Glutamatergic neuron (in vitro differentiated cells): ENCODE results near the gene ERI2. TPM values are rescaled to one million over a fixed set of nuclear protein-coding genes. Genes with fewer than 3 reads are reported as not detected.

Experiments
- DNase-seq: peaks from one replicate; pipeline ENCODE4 v3.0.0; 2022
- H3K27ac Mint-ChIP-seq: one replicate; pipeline ENCODE4 v1.8.0; 2020; ENCODE audit warnings: mild to moderate bottlenecking, mixed read lengths, inconsistent platforms; ENCODE audit not compliant: unreplicated experiment
- H3K27me3 Mint-ChIP-seq: one replicate; pipeline ENCODE4 v1.8.0; 2020; ENCODE audit warnings: mild to moderate bottlenecking, moderate library complexity, mixed read lengths, inconsistent platforms; ENCODE audit not compliant: unreplicated experiment
- H3K36me3 Mint-ChIP-seq: one replicate; pipeline ENCODE4 v1.8.0; 2020; ENCODE audit warnings: mild to moderate bottlenecking, mixed read lengths, inconsistent platforms; ENCODE audit not compliant: unreplicated experiment
- H3K4me1 Mint-ChIP-seq: one replicate; pipeline ENCODE4 v1.8.0; 2020; ENCODE audit warnings: mild to moderate bottlenecking, low read depth, mixed read lengths, inconsistent platforms; ENCODE audit not compliant: unreplicated experiment
- H3K4me3 Mint-ChIP-seq: one replicate; pipeline ENCODE4 v1.8.0; 2020; ENCODE audit warnings: mild to moderate bottlenecking, mixed read lengths, inconsistent platforms; ENCODE audit not compliant: unreplicated experiment
- H3K9me3 Mint-ChIP-seq: one replicate; pipeline ENCODE4 v1.8.0; 2020; ENCODE audit warnings: mild to moderate bottlenecking, moderate library complexity, mixed read lengths, inconsistent platforms; ENCODE audit not compliant: unreplicated experiment
- total RNA-seq: library from RNA; stranded (reverse); fragmentation: NEBNext Ultra II Directional; extraction: Animal tissue kit (Norgen Biotek cat#: 25700); gene quantifications from one replicate; pipeline ENCODE4 v1.2.1, GENCODE V29; 2021; ENCODE audit not compliant: unreplicated experiment
- TF ChIP-seq, protein P1 (sequence below): fragments of 200-600 bp; sonication (generic); IDR thresholded peaks from one replicate; pipeline ENCODE4 v1.5.0; 2021; ENCODE audit not compliant: partially characterized antibody, unreplicated experiment

The ERI2 gene
- total RNA-seq, 1 donor from 2014 or later, result 14.2 TPM

GRCh38 chr16:20755238-20755637 lies 51.0 kb downstream of the ERI2 start:
- H3K9me3 Mint-ChIP-seq, result no peaks in the 10 kb centered on the region
- no peak overlapping the region for H3K27ac Mint-ChIP-seq
- no peak overlapping the region for H3K4me3 Mint-ChIP-seq
- no peaks in the 10 kb centered on the region for H3K4me1 Mint-ChIP-seq
- H3K27me3 Mint-ChIP-seq, result no peaks in the 10 kb centered on the region
- H3K36me3 Mint-ChIP-seq, result no peaks in the 10 kb centered on the region
- no peak for DNase-seq
- TF ChIP-seq, protein P1, sequence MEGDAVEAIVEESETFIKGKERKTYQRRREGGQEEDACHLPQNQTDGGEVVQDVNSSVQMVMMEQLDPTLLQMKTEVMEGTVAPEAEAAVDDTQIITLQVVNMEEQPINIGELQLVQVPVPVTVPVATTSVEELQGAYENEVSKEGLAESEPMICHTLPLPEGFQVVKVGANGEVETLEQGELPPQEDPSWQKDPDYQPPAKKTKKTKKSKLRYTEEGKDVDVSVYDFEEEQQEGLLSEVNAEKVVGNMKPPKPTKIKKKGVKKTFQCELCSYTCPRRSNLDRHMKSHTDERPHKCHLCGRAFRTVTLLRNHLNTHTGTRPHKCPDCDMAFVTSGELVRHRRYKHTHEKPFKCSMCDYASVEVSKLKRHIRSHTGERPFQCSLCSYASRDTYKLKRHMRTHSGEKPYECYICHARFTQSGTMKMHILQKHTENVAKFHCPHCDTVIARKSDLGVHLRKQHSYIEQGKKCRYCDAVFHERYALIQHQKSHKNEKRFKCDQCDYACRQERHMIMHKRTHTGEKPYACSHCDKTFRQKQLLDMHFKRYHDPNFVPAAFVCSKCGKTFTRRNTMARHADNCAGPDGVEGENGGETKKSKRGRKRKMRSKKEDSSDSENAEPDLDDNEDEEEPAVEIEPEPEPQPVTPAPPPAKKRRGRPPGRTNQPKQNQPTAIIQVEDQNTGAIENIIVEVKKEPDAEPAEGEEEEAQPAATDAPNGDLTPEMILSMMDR, result no peak

DNA sequence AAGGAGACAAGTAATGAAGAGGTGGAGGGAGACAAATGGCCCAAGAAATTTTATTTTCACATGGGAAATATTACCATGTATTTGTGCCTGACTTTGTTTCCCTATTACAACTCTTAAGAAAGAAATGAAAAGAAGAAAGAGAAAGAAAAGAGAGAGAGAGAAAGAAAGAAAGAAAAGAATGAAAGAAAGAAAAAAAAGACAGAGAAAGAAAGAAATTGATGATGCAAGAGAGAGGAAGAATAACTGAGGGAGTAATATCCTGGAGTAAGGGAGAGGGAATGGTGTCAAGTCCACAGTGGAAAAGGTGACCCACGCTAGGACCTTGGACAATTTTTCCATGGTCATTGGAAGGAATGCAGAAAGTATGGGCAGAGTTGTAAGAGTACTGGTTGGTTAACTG lies 52.5 kb downstream of the ERI2 start:
- H3K36me3 Mint-ChIP-seq, result no peaks in the 10 kb centered on the region
- no peaks in the 10 kb centered on the region for H3K9me3 Mint-ChIP-seq
- no peak for DNase-seq
- no peak overlapping the region for H3K27ac Mint-ChIP-seq
- H3K27me3 Mint-ChIP-seq, result no peaks in the 10 kb centered on the region
- H3K4me1 Mint-ChIP-seq, result no peaks in the 10 kb centered on the region
- TF ChIP-seq, protein P1, result no peak
- no peak overlapping the region for H3K4me3 Mint-ChIP-seq

DNA sequence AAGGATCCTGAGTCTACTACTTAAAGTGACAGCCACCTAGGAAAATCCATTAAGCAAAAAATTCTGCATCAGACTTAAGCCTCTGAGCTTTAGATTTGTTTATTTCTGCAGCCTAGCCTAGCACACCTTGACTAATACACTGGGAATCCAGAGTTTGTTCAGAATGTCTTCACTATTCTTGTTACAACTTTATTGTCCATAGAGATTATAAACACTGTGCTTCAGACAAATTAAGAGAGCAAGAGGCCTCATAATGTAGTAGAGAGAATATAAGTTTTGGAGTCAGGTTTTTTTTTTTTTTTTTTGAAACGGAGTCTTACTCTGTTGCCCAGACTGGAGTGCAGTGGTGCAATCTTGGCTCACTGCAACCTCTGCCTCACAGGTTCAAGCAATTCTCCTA lies 55.7 kb downstream of the ERI2 start:
- Mint-ChIP-seq H3K36me3 (no peaks in the 10 kb centered on the region), H3K9me3 (no peaks in the 10 kb centered on the region), H3K4me1 (no peaks in the 10 kb centered on the region), H3K27ac (no peak overlapping the region), H3K4me3 (no peak overlapping the region), H3K27me3 (no peaks in the 10 kb centered on the region)
- TF ChIP-seq, protein P1, result no peak
- DNase-seq, result no peak

- TF ChIP-seq, protein P1, result no peak
Observed at GRCh38 chr16:20749474-20749873, 56.8 kb downstream of the ERI2 start.

GRCh38 chr16:20747030-20747816 lies 59.0 kb downstream of the ERI2 start:
- no peaks in the 10 kb centered on the region for H3K4me1 Mint-ChIP-seq
- no peaks in the 10 kb centered on the region for H3K36me3 Mint-ChIP-seq
- TF ChIP-seq, protein P1, result no peak

More at GRCh38 chr16:20749474-20749873, 56.8 kb downstream of the ERI2 start:
- no peak for DNase-seq
- H3K4me3 Mint-ChIP-seq, result no peak overlapping the region
- no peaks in the 10 kb centered on the region for H3K9me3 Mint-ChIP-seq
- H3K27ac Mint-ChIP-seq, result no peak overlapping the region
- no peaks in the 10 kb centered on the region for H3K27me3 Mint-ChIP-seq
- H3K4me1 Mint-ChIP-seq, result no peaks in the 10 kb centered on the region
- no peaks in the 10 kb centered on the region for H3K36me3 Mint-ChIP-seq

More at GRCh38 chr16:20747030-20747816, 59.0 kb downstream of the ERI2 start:
- no peaks in the 10 kb centered on the region for H3K27me3 Mint-ChIP-seq
- H3K4me3 Mint-ChIP-seq, result no peak overlapping the region
- H3K27ac Mint-ChIP-seq, result no peak overlapping the region
- H3K9me3 Mint-ChIP-seq, result no peaks in the 10 kb centered on the region
- no peak for DNase-seq
